HG02678 (cell line): ENCODE measurements around the gene LTO1.

ENCODE experiments used
- ATAC-seq: cut with Tn5 transposase; IDR thresholded peaks from one replicate; pipeline ENCODE4 v1.9.1; 2021; ENCODE audit warnings: mild to moderate bottlenecking, moderate library complexity; ENCODE audit not compliant: unreplicated experiment

LTO1 gene

DNA sequence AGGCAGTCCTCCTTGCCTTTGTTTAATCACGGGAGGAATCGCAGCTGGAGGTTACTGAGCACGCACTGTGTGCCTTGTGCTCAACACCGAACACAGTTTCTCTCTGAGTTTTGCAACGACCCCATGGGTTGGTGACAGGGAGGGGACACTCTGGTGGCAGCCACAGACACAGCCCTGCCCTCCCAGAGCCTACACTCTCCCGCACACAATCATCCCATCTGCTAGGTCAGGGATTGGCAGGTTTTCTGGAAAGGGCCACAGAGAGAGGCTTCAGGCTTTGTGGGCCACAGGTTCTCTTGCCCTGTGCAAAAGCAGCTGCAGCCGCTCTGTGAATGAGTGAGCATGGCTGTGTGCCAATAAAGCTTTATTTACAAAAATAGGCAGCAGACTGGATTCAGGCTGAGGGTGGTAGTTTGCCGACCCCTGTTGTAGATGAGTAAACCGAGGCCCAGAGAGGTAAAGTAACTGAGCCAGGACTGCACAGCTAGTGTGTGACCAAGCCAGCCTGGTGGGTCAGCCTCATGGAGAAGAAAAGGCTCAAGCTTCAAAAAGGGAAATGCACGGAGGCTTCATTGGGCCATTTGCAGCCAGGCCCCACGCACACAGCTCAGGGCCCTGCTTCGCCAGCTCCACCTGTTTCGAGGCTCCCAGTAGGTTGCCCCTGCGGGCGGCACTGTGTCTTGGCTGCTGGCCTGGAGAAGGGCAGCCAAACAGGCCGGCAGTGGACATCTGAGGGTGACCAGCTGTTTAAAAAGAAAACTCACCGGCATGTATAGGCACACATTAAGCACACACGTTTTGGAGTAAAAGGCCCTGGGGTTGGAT, 16.3 kb downstream of the LTO1 start:
- no peak for ATAC-seq

DNA sequence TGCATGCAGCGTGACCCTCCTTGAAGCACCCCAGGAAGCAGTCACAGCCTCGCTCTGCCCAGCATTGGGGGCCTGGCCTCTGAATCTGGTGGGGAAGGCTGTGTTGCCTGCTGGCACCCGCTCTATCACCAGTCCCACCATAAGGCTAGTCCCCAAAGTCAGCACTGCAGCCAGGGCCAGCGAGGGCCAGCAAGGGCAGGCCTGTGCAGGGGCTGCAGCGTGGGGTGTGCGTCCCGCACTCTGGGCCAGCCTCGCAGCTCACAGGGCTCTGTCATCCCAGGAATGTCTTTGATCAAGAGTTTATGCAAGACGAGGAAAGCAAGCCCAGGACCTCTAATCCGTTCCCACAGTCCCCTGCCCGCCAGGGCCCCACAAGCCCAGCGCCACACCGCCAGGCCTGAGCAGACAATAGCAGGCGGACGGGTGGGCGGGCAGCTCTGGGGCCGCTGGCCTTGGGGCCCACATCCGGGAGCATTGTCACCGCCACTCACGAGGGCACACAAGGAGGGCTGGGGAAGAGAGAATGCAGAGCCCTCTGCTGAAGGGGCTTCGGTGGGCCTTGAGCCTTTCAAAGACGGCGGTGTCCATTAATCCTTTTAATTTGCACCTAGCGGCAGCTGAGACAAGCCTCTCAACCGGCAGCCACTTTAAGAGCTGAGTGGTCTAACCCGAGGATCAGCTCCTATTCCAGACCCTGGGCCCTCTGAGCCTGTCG, 17.1 kb downstream of the LTO1 start:
- no peak for ATAC-seq

DNA sequence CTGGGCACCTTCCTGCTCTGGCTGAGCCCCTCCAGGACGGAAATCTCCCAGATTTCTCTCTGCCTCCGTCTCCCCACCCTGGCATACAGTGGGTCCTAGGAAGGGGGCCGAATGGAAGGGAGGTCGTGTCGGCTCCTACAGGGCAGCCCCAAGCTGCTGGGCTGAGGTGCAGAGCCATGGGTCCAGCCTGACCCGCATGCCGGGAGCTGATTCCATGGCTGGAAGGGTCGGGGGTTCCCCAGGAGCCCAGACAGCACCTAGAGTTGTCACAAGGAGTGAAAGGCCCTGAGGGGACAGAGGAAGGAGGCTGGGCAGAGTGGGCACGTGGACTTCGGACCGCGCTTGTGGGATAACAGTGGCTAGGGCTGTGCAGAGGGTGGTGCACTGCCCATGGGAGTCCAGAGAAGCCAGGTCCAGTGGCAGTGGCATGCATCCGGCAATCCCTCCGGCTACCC, 17.7 kb downstream of the LTO1 start:
- ATAC-seq = no peak

DNA sequence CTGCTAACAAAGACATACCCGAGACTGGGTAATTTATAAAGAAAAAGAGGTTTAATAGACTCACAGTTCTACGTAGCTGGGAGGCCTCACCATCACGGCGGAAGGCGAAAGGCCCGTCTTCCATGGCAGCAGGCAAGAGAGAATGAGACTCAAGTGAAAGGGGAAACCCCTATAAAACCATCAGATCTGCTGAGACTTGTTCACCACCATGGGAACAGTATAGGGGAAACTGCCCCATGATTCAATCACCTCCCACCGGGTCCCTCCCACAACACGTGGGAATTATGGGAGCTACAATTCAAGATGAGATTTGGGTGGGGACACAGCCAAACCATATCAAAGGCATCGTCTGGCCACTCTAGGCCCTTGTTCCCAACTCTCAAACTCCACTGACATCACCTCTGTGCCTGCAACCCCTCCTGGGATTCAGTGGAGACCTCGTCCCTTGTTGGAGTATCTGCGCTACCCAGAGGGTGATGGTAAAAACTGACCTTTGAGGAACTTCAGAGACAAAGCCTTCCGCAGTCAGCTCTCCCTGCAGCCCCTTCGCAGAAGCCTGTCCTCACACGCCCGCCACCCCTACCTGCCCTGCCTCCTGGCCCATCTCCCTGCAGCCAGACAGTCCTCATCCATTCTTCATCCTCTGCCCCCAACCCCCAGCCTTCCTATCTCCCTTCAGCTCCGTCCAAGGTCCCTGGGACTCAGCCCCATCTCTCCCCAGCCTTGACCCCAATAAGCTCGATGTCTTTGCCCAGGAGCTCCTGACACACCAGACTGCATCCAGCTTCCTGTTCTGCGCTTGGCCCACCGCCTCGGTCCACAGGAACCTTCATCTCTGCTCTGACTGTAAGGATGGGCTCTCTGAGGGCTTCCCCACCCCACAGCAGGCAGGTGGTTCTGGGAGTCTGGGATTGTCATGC, 18.4 kb downstream of the LTO1 start:
- no peak for ATAC-seq

DNA sequence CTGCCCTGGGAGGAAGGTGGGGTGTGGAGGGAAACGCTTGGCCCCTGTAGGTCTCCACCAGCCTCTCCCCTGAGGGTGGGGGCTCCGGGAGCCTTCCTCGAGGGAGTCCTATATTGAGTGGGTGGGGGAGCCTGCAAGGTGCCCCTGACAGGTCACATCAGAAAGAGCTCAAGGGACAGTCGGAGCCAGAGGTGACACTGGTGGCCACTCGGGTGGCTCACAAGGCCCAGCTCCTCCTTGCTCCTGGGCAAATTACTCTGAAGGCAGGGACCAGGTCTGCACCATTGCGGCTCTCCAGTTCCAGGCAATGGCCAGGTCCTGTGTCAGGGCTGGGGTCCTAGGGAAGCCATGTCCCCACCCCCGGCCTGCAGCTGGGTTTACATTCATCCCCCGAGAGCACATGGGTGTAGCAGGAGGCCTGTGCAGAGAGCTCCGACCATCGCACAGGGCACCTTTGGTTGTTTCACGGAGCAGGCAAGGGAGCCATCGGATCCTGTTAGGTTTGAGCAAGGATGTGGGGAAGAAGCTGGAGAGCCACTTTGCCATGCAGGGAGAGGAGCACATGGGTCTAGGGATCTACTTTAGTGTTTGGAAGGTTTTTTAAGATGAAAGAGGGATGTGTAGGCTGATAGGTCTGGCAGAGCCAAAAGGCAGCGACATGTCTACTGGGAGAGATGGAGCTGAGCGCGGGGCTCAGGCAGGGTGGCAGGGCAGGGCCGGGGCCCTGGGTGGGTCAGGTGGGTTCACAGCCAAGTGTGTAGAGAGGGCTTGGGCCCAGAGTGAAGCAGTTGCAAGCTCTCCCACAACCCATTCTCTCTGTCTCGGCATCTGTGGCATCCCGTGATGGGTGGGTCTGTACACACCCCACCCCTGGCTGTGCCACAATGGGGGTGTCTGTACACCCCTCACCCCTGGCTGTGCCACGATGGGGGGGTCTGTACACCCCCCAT, 19.4 kb downstream of the LTO1 start:
- no peak for ATAC-seq

DNA sequence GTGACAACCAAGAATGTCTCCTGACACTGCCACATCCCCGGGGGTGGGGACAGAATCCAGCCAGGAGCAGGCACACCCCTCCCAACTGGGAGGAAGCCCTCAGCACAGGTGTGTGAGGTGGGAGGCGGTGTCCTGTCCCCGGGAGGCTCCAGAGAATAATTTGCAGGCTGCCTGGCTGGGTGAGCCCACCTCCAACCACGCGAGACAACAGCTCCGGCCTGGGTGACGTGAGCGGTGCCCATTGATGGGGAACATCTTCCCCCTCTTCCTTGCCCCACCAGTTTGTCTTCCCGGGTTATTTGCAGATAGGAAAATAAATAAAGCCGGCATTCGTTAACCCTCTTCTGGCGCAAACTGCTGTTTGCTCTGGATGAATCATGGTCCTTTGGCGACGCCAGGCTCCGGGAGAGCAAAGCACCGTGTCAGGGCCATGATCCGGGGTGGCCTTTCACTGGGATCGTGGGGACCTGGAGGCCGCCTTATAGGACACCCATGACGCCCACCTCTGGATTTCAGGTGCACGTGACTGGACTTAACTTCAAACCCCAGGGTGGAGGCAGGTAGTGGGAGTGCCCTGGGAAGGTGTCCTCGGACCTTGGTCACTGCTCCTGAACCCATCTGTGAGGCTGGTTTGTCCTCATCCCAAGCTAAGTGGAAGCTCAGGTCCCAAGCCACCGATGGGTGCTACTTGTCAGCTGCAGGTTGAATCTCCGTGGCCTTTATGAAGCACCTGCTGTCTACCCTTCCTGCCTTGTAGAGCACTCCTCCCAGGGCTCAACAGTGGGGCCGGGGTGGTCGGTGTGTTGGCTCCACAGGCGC, 20.3 kb downstream of the LTO1 start:
- no peak for ATAC-seq

DNA sequence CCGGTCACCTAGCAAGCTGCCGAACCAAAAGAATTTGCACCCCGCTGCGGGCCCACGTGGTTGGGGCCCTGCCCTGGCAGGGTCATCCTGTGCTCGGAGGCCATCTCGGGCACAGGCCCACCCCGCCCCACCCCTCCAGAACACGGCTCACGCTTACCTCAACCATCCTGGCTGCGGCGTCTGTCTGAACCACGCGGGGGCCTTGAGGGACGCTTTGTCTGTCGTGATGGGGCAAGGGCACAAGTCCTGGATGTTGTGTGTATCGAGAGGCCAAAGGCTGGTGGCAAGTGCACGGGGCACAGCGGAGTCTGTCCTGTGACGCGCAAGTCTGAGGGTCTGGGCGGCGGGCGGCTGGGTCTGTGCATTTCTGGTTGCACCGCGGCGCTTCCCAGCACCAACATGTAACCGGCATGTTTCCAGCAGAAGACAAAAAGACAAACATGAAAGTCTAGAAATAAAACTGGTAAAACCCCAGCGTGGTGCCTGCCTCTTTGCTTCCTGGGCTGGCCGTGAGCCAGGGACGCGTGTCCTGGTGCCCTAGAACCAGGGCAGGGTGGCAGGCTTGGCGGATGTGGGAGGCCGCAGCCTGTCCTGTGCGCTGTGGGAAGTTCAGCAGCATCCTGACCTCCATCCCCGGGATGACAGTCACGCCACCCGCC, 21.0 kb downstream of the LTO1 start:
- ATAC-seq = no peak

DNA sequence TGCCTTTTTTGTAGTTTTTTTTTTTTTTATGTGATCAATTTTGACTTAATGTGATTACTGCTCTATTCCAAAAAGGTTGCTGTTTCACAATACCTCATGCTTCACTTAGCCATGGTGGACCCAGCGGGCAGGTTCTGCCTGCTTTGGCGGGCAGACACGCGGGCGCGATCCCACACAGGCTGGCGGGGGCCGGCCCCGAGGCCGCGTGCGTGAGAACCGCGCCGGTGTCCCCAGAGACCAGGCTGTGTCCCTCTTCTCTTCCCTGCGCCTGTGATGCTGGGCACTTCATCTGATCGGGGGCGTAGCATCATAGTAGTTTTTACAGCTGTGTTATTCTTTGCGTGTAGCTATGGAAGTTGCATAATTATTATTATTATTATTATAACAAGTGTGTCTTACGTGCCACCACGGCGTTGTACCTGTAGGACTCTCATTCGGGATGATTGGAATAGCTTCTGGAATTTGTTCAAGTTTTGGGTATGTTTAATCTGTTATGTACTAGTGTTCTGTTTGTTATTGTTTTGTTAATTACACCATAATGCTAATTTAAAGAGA, 21.7 kb downstream of the LTO1 start:
- ATAC-seq = no peak

DNA sequence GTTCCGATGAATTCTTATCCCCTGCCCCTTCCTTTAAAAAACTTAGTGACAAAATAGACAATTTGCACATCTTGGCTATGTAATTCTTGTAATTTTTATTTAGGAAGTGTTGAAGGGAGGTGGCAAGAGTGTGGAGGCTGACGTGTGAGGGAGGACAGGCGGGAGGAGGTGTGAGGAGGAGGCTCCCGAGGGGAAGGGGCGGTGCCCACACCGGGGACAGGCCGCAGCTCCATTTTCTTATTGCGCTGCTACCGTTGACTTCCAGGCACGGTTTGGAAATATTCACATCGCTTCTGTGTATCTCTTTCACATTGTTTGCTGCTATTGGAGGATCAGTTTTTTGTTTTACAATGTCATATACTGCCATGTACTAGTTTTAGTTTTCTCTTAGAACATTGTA, 22.2 kb downstream of the LTO1 start:
- no peak for ATAC-seq

DNA sequence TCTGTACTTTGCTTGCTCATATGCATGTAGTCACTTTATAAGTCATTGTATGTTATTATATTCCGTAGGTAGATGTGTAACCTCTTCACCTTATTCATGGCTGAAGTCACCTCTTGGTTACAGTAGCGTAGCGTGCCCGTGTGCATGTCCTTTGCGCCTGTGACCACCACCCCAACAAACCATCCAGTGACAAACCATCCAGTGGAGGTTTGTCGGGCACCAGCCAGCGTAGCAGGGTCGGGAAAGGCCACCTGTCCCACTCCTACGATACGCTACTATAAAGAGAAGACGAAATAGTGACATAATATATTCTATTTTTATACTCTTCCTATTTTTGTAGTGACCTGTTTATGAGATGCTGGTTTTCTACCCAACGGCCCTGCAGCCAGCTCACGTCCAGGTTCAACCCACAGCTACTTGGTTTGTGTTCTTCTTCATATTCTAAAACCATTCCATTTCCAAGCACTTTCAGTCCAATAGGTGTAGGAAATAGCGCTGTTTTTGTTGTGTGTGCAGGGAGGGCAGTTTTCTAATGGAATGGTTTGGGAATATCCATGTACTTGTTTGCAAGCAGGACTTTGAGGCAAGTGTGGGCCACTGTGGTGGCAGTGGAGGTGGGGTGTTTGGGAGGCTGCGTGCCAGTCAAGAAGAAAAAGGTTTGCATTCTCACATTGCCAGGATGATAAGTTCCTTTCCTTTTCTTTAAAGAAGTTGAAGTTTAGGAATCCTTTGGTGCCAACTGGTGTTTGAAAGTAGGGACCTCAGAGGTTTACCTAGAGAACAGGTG, 23.1 kb downstream of the LTO1 start:
- no peak for ATAC-seq

DNA sequence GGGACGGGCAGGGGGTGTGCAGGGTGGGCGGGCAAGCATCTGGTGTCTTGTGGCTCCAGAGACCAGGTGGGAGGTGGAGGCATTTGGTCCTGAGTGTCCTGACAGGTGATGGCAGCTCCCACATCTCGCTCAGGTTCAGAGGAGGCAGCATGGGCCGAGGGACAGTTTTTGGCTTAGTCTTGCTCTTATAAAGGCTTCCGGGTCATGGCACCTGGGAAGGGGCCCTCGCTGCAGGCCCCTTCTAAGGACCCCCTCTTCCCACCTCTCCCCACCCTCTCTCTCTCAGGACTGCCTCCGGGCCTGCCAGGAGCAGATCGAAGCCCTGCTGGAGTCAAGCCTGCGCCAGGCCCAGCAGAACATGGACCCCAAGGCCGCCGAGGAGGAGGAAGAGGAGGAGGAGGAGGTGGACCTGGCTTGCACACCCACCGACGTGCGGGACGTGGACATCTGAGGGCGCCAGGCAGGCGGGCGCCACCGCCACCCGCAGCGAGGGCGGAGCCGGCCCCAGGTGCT, 24.3 kb downstream of the LTO1 start:
- ATAC-seq = no peak

DNA sequence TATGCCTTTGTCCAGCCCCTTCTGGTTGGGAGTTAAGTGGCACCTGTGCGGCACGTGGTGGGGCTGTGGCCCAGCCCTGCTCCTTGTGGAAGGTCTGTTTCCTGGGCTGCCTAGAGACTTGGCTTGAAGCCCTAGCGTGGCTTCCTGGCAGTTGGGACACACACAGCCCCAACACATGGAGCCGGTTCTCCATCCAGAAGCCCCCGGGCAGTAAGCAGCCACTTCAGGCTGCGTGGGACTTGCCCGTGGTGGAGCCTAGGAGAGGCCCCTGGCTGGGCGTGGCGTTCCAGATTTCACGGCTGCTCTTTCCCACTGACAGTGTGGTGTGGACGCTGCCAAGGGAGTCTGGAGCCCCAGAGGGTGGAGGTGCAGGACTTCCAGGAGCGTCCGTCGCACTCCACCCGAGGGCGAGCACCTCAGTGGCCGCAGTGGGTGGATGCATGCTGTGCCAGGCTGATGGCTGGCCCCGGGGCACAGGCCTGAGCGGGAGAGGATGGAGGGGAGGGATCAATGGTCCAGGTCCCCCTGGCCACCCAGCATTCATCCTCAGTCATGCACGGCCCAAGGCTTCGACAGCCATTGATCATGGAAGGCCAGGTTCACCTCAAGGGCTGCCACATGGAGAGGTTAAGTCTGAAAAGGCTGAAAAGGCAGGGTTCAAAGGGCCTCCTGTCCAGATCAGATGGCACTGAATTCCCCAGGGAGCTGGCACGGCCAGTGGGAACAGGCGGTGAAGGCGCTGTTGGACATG, 24.9 kb downstream of the LTO1 start:
- ATAC-seq = no peak

DNA sequence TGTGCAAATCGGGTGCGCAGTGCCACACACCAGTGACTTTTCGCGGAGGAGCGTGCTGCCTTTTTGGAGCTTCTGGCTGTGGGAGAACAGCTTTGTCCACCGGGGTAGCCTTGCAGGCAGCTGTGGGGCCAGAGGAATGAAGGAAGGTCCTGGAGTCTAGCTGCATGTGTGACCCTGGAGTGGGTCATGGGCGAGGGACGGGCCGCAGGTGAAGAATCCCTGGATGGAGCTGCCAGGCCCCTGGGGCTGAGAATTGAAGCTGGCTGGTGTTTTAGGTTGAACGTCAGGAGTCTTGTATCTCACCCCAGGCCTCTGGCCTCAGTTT, 25.6 kb downstream of the LTO1 start:
- no peak for ATAC-seq

DNA sequence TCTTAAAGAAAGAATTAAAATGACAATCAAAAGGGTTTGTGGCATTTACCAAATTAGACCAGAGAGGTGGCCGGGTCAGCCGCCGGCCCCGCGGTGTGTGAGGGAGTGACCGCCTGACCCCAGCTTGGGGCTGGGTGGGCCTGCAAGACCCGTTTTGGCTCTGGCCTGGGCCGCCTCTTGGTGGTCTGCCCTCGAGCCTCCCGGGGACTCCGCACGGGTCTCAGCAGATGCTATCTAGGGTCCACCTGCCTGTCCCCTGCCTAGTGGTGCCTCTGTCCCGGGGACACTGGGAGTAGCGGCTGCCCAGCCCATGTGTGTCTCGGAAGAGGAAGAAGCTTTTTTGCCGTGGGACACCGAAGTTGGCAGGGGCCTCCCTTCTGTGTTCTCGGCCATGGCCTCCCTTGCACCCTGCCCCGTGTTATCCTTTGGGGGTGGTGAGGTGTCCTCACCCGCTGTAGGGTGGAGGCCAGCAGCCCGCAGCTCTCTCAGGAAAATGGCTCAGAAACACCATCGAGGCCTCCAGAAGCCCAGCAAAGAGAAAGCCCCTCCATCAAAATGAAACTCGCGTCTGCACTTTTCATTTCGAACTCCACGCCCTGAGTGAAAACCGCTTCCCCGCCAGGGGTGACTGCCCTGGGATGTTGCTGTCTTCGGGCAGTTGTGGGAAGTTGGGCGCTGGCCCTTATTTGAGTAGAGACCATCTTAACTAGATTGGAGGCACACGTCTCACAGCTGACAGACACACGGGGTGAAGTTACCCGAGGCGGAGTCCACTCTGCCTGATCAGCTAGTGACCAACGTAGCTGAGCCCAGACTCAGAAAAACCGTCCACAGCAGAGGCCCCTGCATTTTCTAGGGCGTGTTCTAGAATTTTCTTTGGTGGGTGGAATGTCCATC, 26.2 kb downstream of the LTO1 start:
- no peak for ATAC-seq

DNA sequence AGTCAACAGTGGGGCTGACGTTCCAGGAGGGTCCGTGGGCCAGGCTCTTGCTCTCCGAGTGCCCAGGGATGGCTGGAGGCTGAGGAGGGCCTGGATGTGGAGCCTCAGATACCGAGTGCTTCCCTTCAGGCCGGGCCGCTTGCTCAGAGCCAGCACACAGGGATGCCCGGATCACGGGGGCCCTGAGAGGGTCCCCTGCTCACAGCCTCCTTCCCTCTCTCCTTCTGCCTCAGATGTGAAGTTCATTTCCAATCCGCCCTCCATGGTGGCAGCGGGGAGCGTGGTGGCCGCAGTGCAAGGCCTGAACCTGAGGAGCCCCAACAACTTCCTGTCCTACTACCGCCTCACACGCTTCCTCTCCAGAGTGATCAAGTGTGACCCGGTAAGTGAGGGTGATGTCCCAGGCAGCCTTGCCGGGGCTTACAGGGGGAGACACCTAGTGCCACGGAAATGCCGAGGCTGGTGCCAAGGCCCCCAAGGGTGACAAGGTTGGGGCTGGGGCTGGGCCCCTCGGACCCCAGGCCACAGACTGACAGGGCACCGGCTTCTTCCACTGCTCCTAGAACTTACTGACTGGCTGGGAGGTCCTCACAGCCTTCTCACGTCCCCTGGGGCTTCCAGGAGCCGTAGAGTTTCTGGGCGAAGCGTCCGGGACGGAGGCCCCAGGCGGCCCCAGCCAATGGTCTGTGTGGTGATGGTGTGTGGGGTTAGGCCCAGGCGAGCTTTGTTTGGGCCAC, 27.2 kb downstream of the LTO1 start:
- ATAC-seq = no peak
